GM19463 (cell line): Measurements from ENCODE around the gene UQCR11.
A peak's percentile ranks its signal among the peaks of the same experiment; 100 is the strongest.

Experiments used
- ATAC-seq: cut with Tn5 transposase; IDR thresholded peaks from one replicate; pipeline ENCODE4 v1.9.1; 2021; ENCODE audit warnings: mild to moderate bottlenecking, moderate library complexity; ENCODE audit not compliant: unreplicated experiment

The UQCR11 gene

GRCh38 chr19:1572795-1573194 is 32.5 kb downstream of the UQCR11 start:
- no peak for ATAC-seq

- no peak for ATAC-seq
Measured at GRCh38 chr19:1571358-1571757, 33.9 kb downstream of the UQCR11 start.

- no peak for ATAC-seq
Measured at GRCh38 chr19:1570836-1571235, 34.4 kb downstream of the UQCR11 start.

- ATAC-seq, result no peak
Measured at GRCh38 chr19:1569997-1570396, 35.3 kb downstream of the UQCR11 start.

GRCh38 chr19:1568320-1569019 is 36.8 kb downstream of the UQCR11 start, which contains the start of gene MEX3D:
MEX3D (minus strand) TSS chr19:1568325; CDS start chr19:1568058, 267 bp downstream.
- ATAC-seq, result peak; percentile 57

- ATAC-seq, result no peak
Measured at GRCh38 chr19:1567848-1568227, 37.4 kb downstream of the UQCR11 start.

- no peak for ATAC-seq
Measured at GRCh38 chr19:1567116-1567847, 38.0 kb downstream of the UQCR11 start.

- ATAC-seq, result no peak
Measured at GRCh38 chr19:1566392-1567115, 38.7 kb downstream of the UQCR11 start.

- no peak for ATAC-seq
Measured at GRCh38 chr19:1563251-1563650, 42.0 kb downstream of the UQCR11 start.

- ATAC-seq, result no peak
Measured at GRCh38 chr19:1561236-1561842, 43.9 kb downstream of the UQCR11 start.

GRCh38 chr19:1560286-1560882 is 44.9 kb downstream of the UQCR11 start:
- no peak for ATAC-seq

GRCh38 chr19:1558552-1558951 is 46.7 kb downstream of the UQCR11 start:
- no peak for ATAC-seq

GRCh38 chr19:1556390-1557070 is 48.7 kb downstream of the UQCR11 start:
- ATAC-seq, result no peak

GRCh38 chr19:1555487-1556389 is 49.5 kb downstream of the UQCR11 start:
- ATAC-seq, result no peak

- no peak for ATAC-seq
Measured at GRCh38 chr19:1554968-1555367, 50.3 kb downstream of the UQCR11 start.

- ATAC-seq, result no peak
Measured at GRCh38 chr19:1553415-1553814, 51.8 kb downstream of the UQCR11 start.

GRCh38 chr19:1551068-1552040 is 53.9 kb downstream of the UQCR11 start:
- no peak for ATAC-seq

GRCh38 chr19:1549332-1549945 is 55.8 kb downstream of the UQCR11 start:
- no peak for ATAC-seq
